Hepatocyte (in vitro differentiated cells): ENCODE results near the gene PLEKHA6. TPM values are rescaled to one million over a fixed set of nuclear protein-coding genes. Genes with fewer than 3 reads are reported as not detected.

ENCODE experiments used
- DNase-seq: peaks from one replicate; pipeline ENCODE4 v3.0.0-alpha.2; 2016; ENCODE audit warnings: low spot score
- H2AFZ ChIP-seq: fragments of 200-600 bp; sonication (generic); 2 replicates; pipeline ENCODE4 v1.6.0; 2016; ENCODE audit warnings: antibody characterized with exemption, mild to moderate bottlenecking
- H3K27ac ChIP-seq: fragments of 200-600 bp; sonication (generic); 2 replicates; pipeline ENCODE4 v1.5.1; 2016; ENCODE audit warnings: mild to moderate bottlenecking
- H3K27me3 ChIP-seq: fragments of 200-600 bp; sonication (generic); 2 replicates; pipeline ENCODE4 v1.6.1; 2016
- H3K36me3 ChIP-seq: fragments of 200-600 bp; sonication (generic); replicated peaks from 2 replicates; pipeline ENCODE4 v1.5.1; 2016; ENCODE audit warnings: low read depth; ENCODE audit not compliant: insufficient read depth
- H3K4me1 ChIP-seq: fragments of 200-600 bp; sonication (generic); 2 replicates; pipeline ENCODE4 v1.5.1; 2016; ENCODE audit warnings: mild to moderate bottlenecking, moderate library complexity; ENCODE audit not compliant: insufficient read depth
- H3K4me2 ChIP-seq: fragments of 200-600 bp; sonication (generic); 2 replicates; pipeline ENCODE4 v1.6.0; 2016
- H3K4me3 ChIP-seq: fragments of 200-600 bp; sonication (generic); 2 replicates; pipeline ENCODE4 v1.5.1; 2016; ENCODE audit warnings: mild to moderate bottlenecking
- H3K79me2 ChIP-seq: fragments of 200-600 bp; sonication (generic); 2 replicates; pipeline ENCODE4 v1.6.0; 2017; ENCODE audit warnings: mild to moderate bottlenecking
- H3K9me2 ChIP-seq: fragments of 200-600 bp; sonication (generic); replicated peaks from 2 replicates; pipeline ENCODE4 v1.6.0; 2017; ENCODE audit warnings: mild to moderate bottlenecking; ENCODE audit not compliant: insufficient read depth
- H3K9me3 ChIP-seq: fragments of 200-600 bp; sonication (generic); 2 replicates; pipeline ENCODE4 v1.5.1; 2016; ENCODE audit warnings: low read depth, mild to moderate bottlenecking
- H4K20me1 ChIP-seq: fragments of 200-600 bp; sonication (generic); 2 replicates; pipeline ENCODE4 v1.6.0; 2016; ENCODE audit warnings: mild to moderate bottlenecking; ENCODE audit not compliant: insufficient read depth, poor library complexity, severe bottlenecking
- CTCF ChIP-seq: fragments of 200-600 bp; sonication (generic); IDR thresholded peaks from 2 replicates; pipeline ENCODE4 v1.5.1; 2016; ENCODE audit warnings: antibody characterized with exemption, mild to moderate bottlenecking; ENCODE audit not compliant: poor library complexity
- EZH2 ChIP-seq: fragments of 200-600 bp; sonication (generic); IDR thresholded peaks from 2 replicates; pipeline ENCODE4 v1.6.1; 2016; ENCODE audit warnings: antibody characterized with exemption, mild to moderate bottlenecking, borderline replicate concordance
- EZH2phosphoT487 ChIP-seq: fragments of 200-600 bp; sonication (generic); IDR thresholded peaks from one replicate; pipeline ENCODE4 v1.6.1; 2018; ENCODE audit warnings: antibody characterized with exemption, mild to moderate bottlenecking, low read depth, moderate library complexity; ENCODE audit not compliant: unreplicated experiment, severe bottlenecking
- whole genome bisulfite sequencing: methylation state at CpG from one replicate; pipeline ENCODE4 v1.1.6; 2016; ENCODE audit warnings: low lambda C conversion rate; ENCODE audit errors: missing lambda C conversion rate; 5-methylcytosine and 5-hydroxymethylcytosine counted together
- polyA plus RNA-seq: library from polyadenylated mRNA; unstranded; fragments of >200 nt; fragmentation: Nextera tagmentation; extraction: Ambion mirVana; gene quantifications from 2 replicates; pipeline ENCODE4 v1.2.1, GENCODE V29; 2016
- total RNA-seq: library from RNA; depleted of rRNA; stranded (reverse); fragments of >200 nt; gene quantifications from 2 replicates; pipeline ENCODE4 v1.2.3, GENCODE V29; 2014

Gene PLEKHA6
- total and polyA plus RNA-seq, 2 experiments from 2014 or later: 14.3 to 31.5 TPM

- Histone ChIP-seq H3K9me3 (no peaks in the 10 kb centered on the region), H3K4me2 (no peak overlapping the region), H3K36me3 (no peaks in the 10 kb centered on the region), H3K9me2 (no peaks in the 10 kb centered on the region), H3K27me3 (no peaks in the 10 kb centered on the region), H2AFZ (no peak overlapping the region), H3K27ac (no peak overlapping the region), H3K4me3 (no peak overlapping the region), H4K20me1 (no peaks in the 10 kb centered on the region), H3K79me2 (no peaks in the 10 kb centered on the region), H3K4me1 (no peaks in the 10 kb centered on the region)
- WGBS: 96% methylated on average over 23 of the region's 24 CpGs
- no peak for DNase-seq
- TF ChIP-seq EZH2: no peak
- TF ChIP-seq EZH2phosphoT487: no peak
- TF ChIP-seq CTCF: no peak
Observed at GRCh38 chr1:204257446-204257845, 102.3 kb downstream of the PLEKHA6 start.

- no peak for DNase-seq
- H3K36me3 ChIP-seq: no peaks in the 10 kb centered on the region
- H2AFZ ChIP-seq: no peak overlapping the region
Observed at GRCh38 chr1:204256531-204256930, 103.2 kb downstream of the PLEKHA6 start.

GRCh38 chr1:204255966-204256365 lies 103.8 kb downstream of the PLEKHA6 start:
- TF ChIP-seq EZH2: no peak
- no peak for TF ChIP-seq CTCF
- no peak for TF ChIP-seq EZH2phosphoT487
- H3K4me3 ChIP-seq: no peak overlapping the region
- no peaks in the 10 kb centered on the region for H3K9me3 ChIP-seq
- no peak overlapping the region for H3K4me2 ChIP-seq
- no peak for DNase-seq
- H3K4me1 ChIP-seq: no peaks in the 10 kb centered on the region
- H3K36me3 ChIP-seq: no peaks in the 10 kb centered on the region
- no peaks in the 10 kb centered on the region for H4K20me1 ChIP-seq
- H3K27ac ChIP-seq: no peak overlapping the region
- H3K27me3 ChIP-seq: no peaks in the 10 kb centered on the region
- H2AFZ ChIP-seq: no peak overlapping the region
- H3K79me2 ChIP-seq: no peaks in the 10 kb centered on the region
- 73% methylated on average over 5 of the region's 5 CpGs for WGBS
- H3K9me2 ChIP-seq: no peaks in the 10 kb centered on the region

More at GRCh38 chr1:204256531-204256930, 103.2 kb downstream of the PLEKHA6 start:
- no peak for TF ChIP-seq CTCF
- no peak for TF ChIP-seq EZH2phosphoT487
- TF ChIP-seq EZH2: no peak
- Histone ChIP-seq H3K9me3 (no peaks in the 10 kb centered on the region), H3K9me2 (no peaks in the 10 kb centered on the region), H3K27me3 (no peaks in the 10 kb centered on the region), H3K27ac (no peak overlapping the region), H3K4me1 (no peaks in the 10 kb centered on the region), H4K20me1 (no peaks in the 10 kb centered on the region), H3K4me2 (no peak overlapping the region), H3K79me2 (no peaks in the 10 kb centered on the region), H3K4me3 (no peak overlapping the region)
- 97% methylated on average over 10 of the region's 10 CpGs for WGBS

GRCh38 chr1:204255225-204255624 lies 104.5 kb downstream of the PLEKHA6 start:
- WGBS: 65% methylated on average over 5 of the region's 5 CpGs
- Histone ChIP-seq H2AFZ (no peak overlapping the region), H4K20me1 (no peaks in the 10 kb centered on the region), H3K27me3 (no peaks in the 10 kb centered on the region), H3K9me3 (no peaks in the 10 kb centered on the region), H3K4me1 (no peaks in the 10 kb centered on the region), H3K9me2 (no peaks in the 10 kb centered on the region), H3K4me3 (no peak overlapping the region), H3K27ac (no peak overlapping the region), H3K4me2 (no peak overlapping the region), H3K79me2 (no peaks in the 10 kb centered on the region), H3K36me3 (no peaks in the 10 kb centered on the region)
- TF ChIP-seq EZH2phosphoT487: no peak
- TF ChIP-seq EZH2: no peak
- no peak for TF ChIP-seq CTCF
- DNase-seq: no peak
